NCI-H2081 (cell line): ENCODE results near the gene ASPHD2.
"Not testable (repeated sequence)": the region's sequence is repeated elsewhere in the genome, so short reads cannot be mapped to it uniquely, and the experiment has no call there.

Experiments
- DNase-seq, 2 experiments: peaks; one replicate each; lab custom pipeline; 2025; lab: John Stamatoyannopoulos, UW

Gene ASPHD2

GRCh38 chr22:26416670-26417276, 12.3 kb upstream of the ASPHD2 start:
- DNase-seq: no peak

GRCh38 chr22:26417406-26417805, 11.7 kb upstream of the ASPHD2 start:
- no peak for DNase-seq

- DNase-seq: no peak
These were observed 10.4 kb upstream of the ASPHD2 start for GRCh38 chr22:26418620-26419019.

- no peak for DNase-seq
These were observed 2.1 kb upstream of the ASPHD2 start for GRCh38 chr22:26426924-26427323.

GRCh38 chr22:26429458-26430286, 612 bp downstream of the ASPHD2 start:
- DNase-seq: no peak

- no peak for DNase-seq
These were observed 1.5 kb downstream of the ASPHD2 start for GRCh38 chr22:26430600-26430999.

- DNase-seq: no peak
These were observed 2.4 kb downstream of the ASPHD2 start for GRCh38 chr22:26431261-26431995.

- no peak for DNase-seq
These were observed 3.7 kb downstream of the ASPHD2 start for GRCh38 chr22:26432619-26433311.

GRCh38 chr22:26433805-26434204, 4.7 kb downstream of the ASPHD2 start:
- no peak for DNase-seq

GRCh38 chr22:26435327-26436093, 6.5 kb downstream of the ASPHD2 start:
- no peak for DNase-seq

- DNase-seq: no peak
These were observed 7.9 kb downstream of the ASPHD2 start for GRCh38 chr22:26436903-26437515.

GRCh38 chr22:26437694-26438392, 8.8 kb downstream of the ASPHD2 start:
- no peak for DNase-seq

GRCh38 chr22:26438776-26439175, 9.7 kb downstream of the ASPHD2 start:
- DNase-seq: not testable (repeated sequence)

GRCh38 chr22:26439559-26439958, 10.5 kb downstream of the ASPHD2 start:
- no peak for DNase-seq

- no peak for DNase-seq
These were observed 13.2 kb downstream of the ASPHD2 start for GRCh38 chr22:26442086-26442756.

- no peak for DNase-seq
These were observed 15.0 kb downstream of the ASPHD2 start for GRCh38 chr22:26443901-26444690.

GRCh38 chr22:26444777-26445176, 15.7 kb downstream of the ASPHD2 start:
- DNase-seq: no peak

GRCh38 chr22:26445577-26446275, 16.7 kb downstream of the ASPHD2 start:
- DNase-seq: no peak
